ENCODE data around the gene IFI44. TPM values are rescaled to one million over a fixed set of nuclear protein-coding genes. Genes with fewer than 3 reads are reported as not detected.

IFI44 gene
- polyA plus RNA-seq, 1 donor (not counting 4 experiments of a cell fraction or from before 2014, with no cell fraction given), result 97.0 TPM

DNA sequence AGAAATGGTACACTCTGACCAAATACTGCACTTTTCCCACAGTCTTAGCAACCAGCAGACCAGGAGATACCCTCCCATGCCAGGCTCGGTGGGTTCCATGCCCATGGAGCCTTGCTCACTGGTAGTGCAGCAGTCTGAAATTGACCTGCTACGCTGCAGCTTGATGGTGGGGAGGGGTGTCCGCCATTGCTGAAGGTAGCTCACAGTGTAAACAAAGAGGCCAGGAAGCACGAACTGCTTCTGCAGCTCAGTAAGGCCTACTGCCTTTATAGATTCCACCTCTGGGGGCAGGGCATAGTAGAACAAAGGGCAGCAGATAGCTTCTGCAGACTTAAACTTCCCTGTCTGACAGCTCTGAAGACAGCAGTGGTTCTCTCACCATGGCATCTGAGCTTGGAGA, 41.7 kb upstream of the IFI44 start:
- dilution Hi-C loops (cut with MboI; ENCODE audit: extremely low pct_ligation_motif_present, low sequenced_read_pairs), result no loop called here
- H3K9me3 ChIP-seq (ENCODE audit: control insufficient read depth, low read depth, low read length), result no peaks in the 10 kb centered on the region
- H3K4me2 ChIP-seq (ENCODE audit: control insufficient read depth, extremely low read depth, insufficient read depth, low read depth, low read length), result no peak overlapping the region
- no peaks in the 10 kb centered on the region for H3K9me1 ChIP-seq (ENCODE audit: control insufficient read depth, extremely low read depth, insufficient read depth, low read length)
- H3K4me3 ChIP-seq (ENCODE audit: control insufficient read depth in 2 of 3, extremely low read depth in 1 of 3, insufficient read depth in 2 of 3, low read depth in 1 of 3, low read length in 3 of 3), result no peak overlapping the region
- H3K4me1 ChIP-seq (ENCODE audit: control insufficient read depth, extremely low read depth, insufficient read depth, low read length), result no peaks in the 10 kb centered on the region
- TF ChIP-seq, protein P1, sequence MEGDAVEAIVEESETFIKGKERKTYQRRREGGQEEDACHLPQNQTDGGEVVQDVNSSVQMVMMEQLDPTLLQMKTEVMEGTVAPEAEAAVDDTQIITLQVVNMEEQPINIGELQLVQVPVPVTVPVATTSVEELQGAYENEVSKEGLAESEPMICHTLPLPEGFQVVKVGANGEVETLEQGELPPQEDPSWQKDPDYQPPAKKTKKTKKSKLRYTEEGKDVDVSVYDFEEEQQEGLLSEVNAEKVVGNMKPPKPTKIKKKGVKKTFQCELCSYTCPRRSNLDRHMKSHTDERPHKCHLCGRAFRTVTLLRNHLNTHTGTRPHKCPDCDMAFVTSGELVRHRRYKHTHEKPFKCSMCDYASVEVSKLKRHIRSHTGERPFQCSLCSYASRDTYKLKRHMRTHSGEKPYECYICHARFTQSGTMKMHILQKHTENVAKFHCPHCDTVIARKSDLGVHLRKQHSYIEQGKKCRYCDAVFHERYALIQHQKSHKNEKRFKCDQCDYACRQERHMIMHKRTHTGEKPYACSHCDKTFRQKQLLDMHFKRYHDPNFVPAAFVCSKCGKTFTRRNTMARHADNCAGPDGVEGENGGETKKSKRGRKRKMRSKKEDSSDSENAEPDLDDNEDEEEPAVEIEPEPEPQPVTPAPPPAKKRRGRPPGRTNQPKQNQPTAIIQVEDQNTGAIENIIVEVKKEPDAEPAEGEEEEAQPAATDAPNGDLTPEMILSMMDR (optimal IDR thresholded peaks at IDR 0.05 in 1 of 3, IDR thresholded peaks at IDR 0.05 in 1 of 3, conservative IDR thresholded peaks at IDR 0.05 in 1 of 3; ENCODE audit: extremely low read depth in 1 of 3, insufficient read depth in 2 of 3, low read length in 3 of 3), result no peak
- TF ChIP-seq EZH2 (IDR thresholded peaks at IDR 0.05; ENCODE audit: low read length), result no peak
- no peak overlapping the region for H3K9ac ChIP-seq (ENCODE audit: control insufficient read depth, extremely low read depth, insufficient read depth, low read length)
- no peaks in the 10 kb centered on the region for H3K79me2 ChIP-seq (ENCODE audit: control insufficient read depth, insufficient read depth, low read length)
- no peaks in the 10 kb centered on the region for H3K36me3 ChIP-seq (ENCODE audit: control insufficient read depth in 2 of 2, extremely low read depth in 1 of 2, insufficient read depth in 2 of 2, low read length in 2 of 2)
- DNase-seq (ENCODE audit: low read depth, low spot score) (no peak), FAIRE-seq (no peak)
- no peaks in the 10 kb centered on the region for H3K27me3 ChIP-seq (ENCODE audit: control insufficient read depth, extremely low read depth, insufficient read depth, low read length)
- no peak overlapping the region for H3K27ac ChIP-seq (ENCODE audit: control insufficient read depth, insufficient read depth, low read length)
- H2AFZ ChIP-seq (ENCODE audit: control insufficient read depth, low read length), result no peak overlapping the region
- H4K20me1 ChIP-seq (ENCODE audit: control insufficient read depth, extremely low read depth, insufficient read depth, low read length), result no peaks in the 10 kb centered on the region

DNA sequence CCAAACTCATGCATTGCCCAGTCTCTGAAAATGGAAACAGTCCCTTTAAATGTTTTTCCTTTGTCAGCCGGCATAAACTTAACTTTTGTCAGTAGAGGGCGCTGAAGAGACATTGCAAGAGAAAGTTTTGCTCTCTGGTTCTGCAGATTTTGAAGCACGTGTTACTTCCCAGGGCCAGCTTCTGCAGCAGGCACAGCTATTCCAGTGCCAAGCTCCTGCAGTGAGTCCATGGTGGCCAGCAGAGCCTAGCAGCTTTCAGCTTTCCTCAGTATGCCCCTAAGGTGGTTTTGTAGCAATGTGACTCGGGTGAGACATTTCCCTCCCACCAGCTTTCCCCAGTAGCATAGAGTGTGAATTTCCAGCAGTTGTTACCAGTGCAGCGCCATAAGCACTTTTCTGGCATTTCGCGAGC, 32.0 kb upstream of the IFI44 start:
- peaks cover 9% of the 10 kb centered on the region for H3K4me1 ChIP-seq (ENCODE audit: control insufficient read depth, extremely low read depth, insufficient read depth, low read length)
- no peak overlapping the region for H3K9ac ChIP-seq (ENCODE audit: control insufficient read depth, extremely low read depth, insufficient read depth, low read length)
- FAIRE-seq (peak; percentile 77), DNase-seq (ENCODE audit: low read depth, low spot score) (peak; percentile 48)
- no peak overlapping the region for H3K4me2 ChIP-seq (ENCODE audit: control insufficient read depth, extremely low read depth, insufficient read depth, low read depth, low read length)
- H3K4me3 ChIP-seq (ENCODE audit: control insufficient read depth in 2 of 3, extremely low read depth in 1 of 3, insufficient read depth in 2 of 3, low read depth in 1 of 3, low read length in 3 of 3), result no peak overlapping the region
- H4K20me1 ChIP-seq (ENCODE audit: control insufficient read depth, extremely low read depth, insufficient read depth, low read length), result no peaks in the 10 kb centered on the region
- H3K36me3 ChIP-seq (ENCODE audit: control insufficient read depth in 2 of 2, extremely low read depth in 1 of 2, insufficient read depth in 2 of 2, low read length in 2 of 2), result no peaks in the 10 kb centered on the region
- TF ChIP-seq, protein P1 (optimal IDR thresholded peaks at IDR 0.05 in 1 of 3, IDR thresholded peaks at IDR 0.05 in 1 of 3, conservative IDR thresholded peaks at IDR 0.05 in 1 of 3; ENCODE audit: extremely low read depth in 1 of 3, insufficient read depth in 2 of 3, low read length in 3 of 3), result peak; percentile 61 to 85 (median 82)
- TF ChIP-seq EZH2 (IDR thresholded peaks at IDR 0.05; ENCODE audit: low read length), result no peak
- dilution Hi-C loops (cut with MboI; ENCODE audit: extremely low pct_ligation_motif_present, low sequenced_read_pairs), result no loop called here
- H2AFZ ChIP-seq (ENCODE audit: control insufficient read depth, low read length), result peak overlapping the region; percentile 52
- no peaks in the 10 kb centered on the region for H3K9me3 ChIP-seq (ENCODE audit: control insufficient read depth, low read depth, low read length)
- no peaks in the 10 kb centered on the region for H3K9me1 ChIP-seq (ENCODE audit: control insufficient read depth, extremely low read depth, insufficient read depth, low read length)
- no peaks in the 10 kb centered on the region for H3K79me2 ChIP-seq (ENCODE audit: control insufficient read depth, insufficient read depth, low read length)
- H3K27me3 ChIP-seq (ENCODE audit: control insufficient read depth, extremely low read depth, insufficient read depth, low read length), result no peaks in the 10 kb centered on the region
- no peak overlapping the region for H3K27ac ChIP-seq (ENCODE audit: control insufficient read depth, insufficient read depth, low read length)

Data from keratinocyte (primary cell).